Transverse colon (tissue), 4 donors: Measurements from ENCODE around the gene SASS6. TPM values are rescaled to one million over a fixed set of nuclear protein-coding genes. Genes with fewer than 3 reads are reported as not detected.

Source experiments
- DNase-seq: peaks from one replicate; pipeline ENCODE4 v3.0.0-alpha.2; 2019
- H3K27ac ChIP-seq, 4 donors: fragments of 200-600 bp; sonication (generic); 2 replicates each; pipeline ENCODE4 v1.5.1; 2016 to 2018; ENCODE audit warnings: inconsistent platforms in 4 of 4
- H3K27me3 ChIP-seq: fragments of 200-600 bp; sonication (generic); 2 replicates; pipeline ENCODE4 v1.5.1; 2017; ENCODE audit warnings: inconsistent platforms
- H3K36me3 ChIP-seq, 4 donors: fragments of 200-600 bp; sonication (generic); 2 replicates each; pipeline ENCODE4 v1.5.1; 2017 to 2019; ENCODE audit warnings: inconsistent platforms in 4 of 4
- H3K4me1 ChIP-seq, 4 donors: fragments of 200-600 bp; sonication (generic); 2 replicates each; pipeline ENCODE4 v1.5.1; 2017 to 2020; ENCODE audit warnings: inconsistent platforms in 4 of 4
- H3K4me3 ChIP-seq, 4 donors: fragments of 200-600 bp; sonication (generic); 1 replicate in 1 of 4; 2 replicates in 3 of 4; pipeline versions ENCODE4 v1.5.1 to v1.6.1; 2017 to 2019; ENCODE audit warnings: inconsistent platforms in 4 of 4
- H3K9me3 ChIP-seq, 2 donors: fragments of 200-600 bp; sonication (generic); 2 replicates each; pipeline ENCODE4 v1.5.1; 2017 to 2019; ENCODE audit warnings: inconsistent platforms in 2 of 2
- EP300 ChIP-seq: sonication (generic); formaldehyde crosslinking; IDR thresholded peaks from one replicate; pipeline ENCODE4 v1.6.1; 2017; ENCODE audit warnings: antibody characterized with exemption, low read depth
- POLR2A ChIP-seq: fragments of 450-650 bp; IDR thresholded peaks from one replicate; pipeline ENCODE4 v1.6.1; 2016; ENCODE audit warnings: antibody characterized with exemption, mild to moderate bottlenecking, moderate library complexity
- POLR2AphosphoS5 ChIP-seq, 3 donors: sonication (generic); formaldehyde crosslinking; IDR thresholded peaks; one replicate each; pipeline ENCODE4 v1.6.1; 2016; ENCODE audit warnings: antibody characterized with exemption in 3 of 3
- WGBS, 2 donors: methylation state at CpG; one replicate each; pipeline ENCODE4 v1.1.5; 2018; ENCODE audit warnings: low coverage in 1 of 2; 5-methylcytosine and 5-hydroxymethylcytosine counted together
- in situ Hi-C, 4 donors: fragments of 200-750 bp; cut with MboI; loops; one replicate each; pipeline versions ENCODE4 v1.15.0 to v1.15.1; 2017; ENCODE audit warnings: low sequenced_read_pairs in 3 of 4, low pct_ligation_motif_present in 1 of 4, low pct_unique_long_range_greater_than_20kb in 1 of 4
- intact Hi-C: fragments of 100-400 bp; cut with DNase I; formaldehyde crosslinking; loops from one replicate; pipeline ENCODE4 v1.15.1; 2023; ENCODE audit warnings: low total_unique reads
- total RNA-seq, 4 donors: library from RNA; depleted of rRNA; stranded (reverse); fragments of >200 nt; gene quantifications; one replicate each; pipeline ENCODE4 v1.1.0, GENCODE V29; 2016
- TF ChIP-seq, protein P1 (sequence below), 5 experiments: fragments of 200-600 bp in 3 of 5; fragments of 450-650 bp in 2 of 5; sonication (generic) in 3 of 5; IDR thresholded peaks; 1 replicate in 2 of 5; 2 replicates in 3 of 5; pipeline ENCODE4 v1.5.1; 2016 to 2017; ENCODE audit warnings: antibody characterized with exemption in 5 of 5, inconsistent platforms in 3 of 5, mild to moderate bottlenecking in 2 of 5, moderate library complexity in 1 of 5

The SASS6 gene
- total RNA-seq: 1 to 10 TPM; 1.2 to 2.4 (median 2.0) TPM

DNA sequence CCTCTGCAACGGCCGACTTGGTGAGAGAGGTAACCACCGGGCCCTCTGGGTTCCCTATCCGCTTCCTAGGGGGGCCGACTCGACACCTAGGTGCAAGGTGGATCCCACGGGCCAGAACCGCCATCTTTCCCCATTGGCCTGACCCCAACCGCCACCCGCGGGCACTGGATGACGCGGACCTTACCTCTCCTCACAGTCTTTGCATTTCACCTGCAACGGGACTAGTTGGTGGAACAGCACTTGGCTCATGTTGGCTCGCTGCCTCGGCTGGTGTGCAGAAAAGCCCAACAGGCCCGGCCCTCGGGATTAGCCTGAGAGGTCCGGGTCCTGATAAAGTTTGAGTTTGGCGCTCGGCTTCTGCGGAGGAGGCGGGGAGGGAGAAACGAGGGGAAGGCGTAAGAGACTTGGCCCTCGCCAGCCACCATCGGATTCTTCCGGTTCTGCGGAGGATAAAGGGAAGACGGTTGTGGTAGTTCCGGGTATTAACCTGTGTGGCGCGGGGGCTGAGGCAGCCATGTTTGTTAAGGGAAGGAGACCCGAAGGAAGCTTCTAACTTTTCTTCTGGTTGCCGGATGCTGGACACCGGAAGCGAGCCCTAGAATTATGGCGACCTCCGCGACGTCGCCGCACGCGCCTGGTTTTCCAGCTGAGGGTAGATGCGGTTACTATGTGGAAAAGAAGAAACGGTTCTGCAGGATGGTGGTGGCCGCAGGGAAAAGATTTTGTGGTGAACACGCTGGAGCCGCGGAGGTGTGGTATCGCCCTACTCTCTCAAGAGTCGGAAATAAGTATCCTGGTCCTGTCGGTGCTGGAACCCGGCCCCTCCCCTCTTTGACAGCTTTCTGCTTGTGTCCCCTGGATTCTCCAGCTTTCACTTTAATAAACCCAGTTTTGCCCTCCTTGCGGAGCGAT is at the start of gene SASS6, which contains the start of gene TRMT13:
Gene SASS6, minus strand, starts transcription at position 365 of the 912 bp plus-strand sequence. Its CDS starts 116 bp downstream, at position 249.
Gene TRMT13, plus strand, starts transcription at position 598 of the 912 bp plus-strand sequence. Its CDS starts 6 bp downstream, at position 604.
- 0 to 1% methylated on average over 18 to 57 of the region's 57 CpGs for WGBS, 2 donors
- peak within 1 kb of the TSS; percentile 67 to 89 (median 83) for H3K27ac ChIP-seq
- peak within 1 kb of the TSS; percentile 61 to 99 (median 78) for H3K4me3 ChIP-seq
- H3K36me3 ChIP-seq: peaks cover 0 to 10% (median 4%) of the 10 kb centered on the region in 4 donors
- peak; percentile 98 for DNase-seq
- TF ChIP-seq POLR2AphosphoS5 (IDR thresholded peaks at IDR 0.05): peak; percentile 60 to 90 (median 77)
- peak; percentile 44 for TF ChIP-seq EP300
- TF ChIP-seq, protein P1, sequence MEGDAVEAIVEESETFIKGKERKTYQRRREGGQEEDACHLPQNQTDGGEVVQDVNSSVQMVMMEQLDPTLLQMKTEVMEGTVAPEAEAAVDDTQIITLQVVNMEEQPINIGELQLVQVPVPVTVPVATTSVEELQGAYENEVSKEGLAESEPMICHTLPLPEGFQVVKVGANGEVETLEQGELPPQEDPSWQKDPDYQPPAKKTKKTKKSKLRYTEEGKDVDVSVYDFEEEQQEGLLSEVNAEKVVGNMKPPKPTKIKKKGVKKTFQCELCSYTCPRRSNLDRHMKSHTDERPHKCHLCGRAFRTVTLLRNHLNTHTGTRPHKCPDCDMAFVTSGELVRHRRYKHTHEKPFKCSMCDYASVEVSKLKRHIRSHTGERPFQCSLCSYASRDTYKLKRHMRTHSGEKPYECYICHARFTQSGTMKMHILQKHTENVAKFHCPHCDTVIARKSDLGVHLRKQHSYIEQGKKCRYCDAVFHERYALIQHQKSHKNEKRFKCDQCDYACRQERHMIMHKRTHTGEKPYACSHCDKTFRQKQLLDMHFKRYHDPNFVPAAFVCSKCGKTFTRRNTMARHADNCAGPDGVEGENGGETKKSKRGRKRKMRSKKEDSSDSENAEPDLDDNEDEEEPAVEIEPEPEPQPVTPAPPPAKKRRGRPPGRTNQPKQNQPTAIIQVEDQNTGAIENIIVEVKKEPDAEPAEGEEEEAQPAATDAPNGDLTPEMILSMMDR (IDR thresholded peaks at IDR 0.05): peak in 3 of 5 experiments; percentile 5 to 41 (median 33)
- TF ChIP-seq POLR2A: peak; percentile 17
- H3K4me1 ChIP-seq: peaks cover 15 to 20% (median 16%) of the 10 kb centered on the region in 4 donors
- intact Hi-C loops: loop anchor here (5.0 kb wide), 1 partner anchor 134 kb away; the partner anchor contains the start of gene RTCA
- no peaks in the 10 kb centered on the region for H3K9me3 ChIP-seq
- in situ Hi-C loops: loop anchor here in 1 of 4 donors (25.0 kb wide), 1 partner anchor 329 kb away; no protein-coding TSS in a partner anchor
- no peaks in the 10 kb centered on the region for H3K27me3 ChIP-seq

DNA sequence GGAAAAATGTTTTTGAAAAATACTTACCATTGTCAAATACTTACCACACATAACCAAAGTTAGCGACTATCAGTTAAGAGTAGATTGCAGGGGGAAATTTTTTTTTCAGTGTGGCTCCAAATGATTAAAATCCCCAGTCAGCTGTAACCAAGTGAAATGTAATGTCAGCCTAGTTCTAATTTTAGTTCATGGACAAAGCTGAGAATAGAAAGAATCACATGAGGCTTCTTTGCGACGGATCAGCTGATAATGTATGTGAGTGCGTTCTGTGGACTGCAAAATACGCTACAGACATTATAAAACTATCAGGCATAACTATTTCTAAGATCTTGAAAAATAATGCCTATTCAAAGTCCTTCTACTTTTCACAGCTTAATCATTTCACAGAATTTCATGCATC is 45.4 kb upstream of the SASS6 start, which contains the start of gene LRRC39:
Gene LRRC39, minus strand, starts transcription at position 166 of the 400 bp plus-strand sequence. CDS start 9,740 bp downstream, outside the sequence.
- in situ Hi-C loops: no loop called here
- H3K27me3 ChIP-seq: no peaks in the 10 kb centered on the region
- TF ChIP-seq, protein P1 (IDR thresholded peaks at IDR 0.05): no peak
- TF ChIP-seq EP300: no peak
- TF ChIP-seq POLR2AphosphoS5 (IDR thresholded peaks at IDR 0.05): no peak
- no peak for TF ChIP-seq POLR2A
- no peaks in the 10 kb centered on the region for H3K9me3 ChIP-seq
- no peak for DNase-seq
- intact Hi-C loops: no loop called here
- H3K36me3 ChIP-seq: no peaks in the 10 kb centered on the region
- H3K4me3 ChIP-seq: no peak within 1 kb of the TSS
- 59 to 68% methylated on average over 5 of the region's 5 CpGs for WGBS, 2 donors
- no peaks in the 10 kb centered on the region for H3K4me1 ChIP-seq
- no peak within 1 kb of the TSS for H3K27ac ChIP-seq

DNA sequence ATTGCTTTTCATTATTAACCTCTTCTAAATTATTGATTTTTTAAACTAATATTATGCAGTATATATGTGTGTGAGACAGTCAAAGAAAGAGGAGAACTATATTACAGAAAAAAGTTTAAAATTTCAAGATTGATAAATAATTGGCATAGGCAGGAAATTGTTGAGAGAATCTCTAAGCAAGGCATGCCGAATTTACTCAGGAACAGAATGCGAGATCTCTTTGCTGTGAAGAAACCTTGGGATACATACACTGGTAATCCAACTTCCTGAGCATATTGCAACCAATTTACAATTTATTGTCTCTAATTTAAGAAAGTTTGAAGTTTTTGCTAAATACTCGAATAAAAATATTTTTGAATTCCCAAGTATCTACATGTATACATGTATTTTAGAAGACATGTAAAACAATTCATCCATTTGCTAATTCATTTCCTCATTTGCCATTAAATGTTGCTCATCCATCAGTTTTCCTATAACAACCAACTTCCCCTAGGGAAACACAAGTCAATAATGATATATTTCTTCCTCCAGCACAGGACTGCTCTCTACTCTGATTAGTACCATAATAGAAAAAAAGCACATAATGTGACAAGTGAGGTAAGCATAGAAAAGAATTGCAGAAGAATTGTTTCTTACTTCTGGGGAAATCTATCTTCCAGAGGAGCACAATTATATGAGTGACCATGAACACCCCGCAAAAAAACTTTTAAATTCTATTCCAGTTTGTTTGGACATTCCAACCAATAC is 44.7 kb upstream of the SASS6 start:
- no peak overlapping the region for H3K27ac ChIP-seq
- 94 to 96% methylated on average over 4 of the region's 4 CpGs for WGBS, 2 donors
- H3K9me3 ChIP-seq: no peaks in the 10 kb centered on the region
- H3K4me3 ChIP-seq: no peak overlapping the region
- no peak for DNase-seq
- intact Hi-C loops: no loop called here
- TF ChIP-seq EP300: no peak
- H3K27me3 ChIP-seq: no peaks in the 10 kb centered on the region
- no peaks in the 10 kb centered on the region for H3K4me1 ChIP-seq
- H3K36me3 ChIP-seq: no peaks in the 10 kb centered on the region
- in situ Hi-C loops: no loop called here

- Histone ChIP-seq H3K9me3 (no peaks in the 10 kb centered on the region), H3K36me3 (no peaks in the 10 kb centered on the region), H3K4me3 (no peak overlapping the region), H3K27me3 (no peaks in the 10 kb centered on the region), H3K4me1 (no peaks in the 10 kb centered on the region), H3K27ac (no peak overlapping the region)
- in situ Hi-C loops: no loop called here
- TF ChIP-seq, protein P1 (IDR thresholded peaks at IDR 0.05): no peak
- TF ChIP-seq EP300 (no peak), POLR2AphosphoS5 (IDR thresholded peaks at IDR 0.05) (no peak), POLR2A (no peak)
- no peak for DNase-seq
- 95 to 100% methylated on average over 2 of the region's 2 CpGs for WGBS, 2 donors
- intact Hi-C loops: no loop called here
These were observed 35.3 kb upstream of the SASS6 start for GRCh38 chr1:100168051-100168450.
